ENCODE results near the gene PPP6R2.

Gene PPP6R2

DNA sequence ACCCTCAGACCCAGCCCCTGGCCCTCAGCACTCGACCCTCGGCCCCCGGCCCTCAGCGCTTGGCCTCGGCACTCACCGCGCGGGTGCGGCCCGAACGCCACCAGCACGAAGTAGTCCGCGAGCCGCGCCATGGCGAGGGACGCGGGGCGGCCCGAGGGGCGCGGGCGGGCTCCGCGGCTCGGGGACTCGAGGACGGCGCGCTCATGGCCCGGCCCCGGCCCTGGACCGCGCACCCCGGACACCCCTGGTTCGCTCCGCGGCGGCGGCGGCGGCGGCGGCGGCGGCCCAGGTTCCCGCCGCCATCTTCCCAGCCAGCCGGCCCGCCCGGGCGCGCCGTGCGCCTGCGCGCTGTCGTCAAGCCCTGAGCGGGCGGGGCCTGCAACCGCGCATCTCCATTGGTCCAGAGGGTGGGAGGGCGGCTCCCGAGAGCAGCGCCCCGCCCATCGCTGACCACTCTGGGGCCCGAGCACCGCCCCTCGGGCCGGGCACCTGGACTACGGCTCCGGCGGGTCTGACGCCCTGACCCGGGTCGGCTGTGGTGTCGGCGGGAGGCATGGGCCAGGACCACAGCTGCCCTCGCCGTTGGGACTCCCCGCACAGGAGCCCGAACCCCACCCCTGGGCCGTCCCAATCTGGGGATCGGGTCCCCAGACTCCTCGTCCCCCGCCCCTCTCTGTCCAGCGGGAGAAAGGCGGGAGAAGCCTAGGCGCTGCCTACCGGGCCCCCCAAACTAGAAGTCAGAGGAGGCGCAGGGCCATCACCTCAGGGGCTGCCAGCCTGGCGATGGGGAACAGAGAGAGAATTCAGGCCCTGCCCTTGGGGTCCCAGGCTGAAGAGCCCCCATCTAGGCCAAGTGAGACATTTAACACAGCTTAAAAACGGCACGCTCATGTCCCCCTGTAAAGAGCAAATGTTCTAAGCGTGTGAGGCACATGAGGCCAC lies 131.9 kb downstream of the PPP6R2 start, which contains the start of gene SBF1:
TSS of gene SBF1 (minus strand) at position 326 of the 942 bp plus-strand sequence. CDS start at position 131, 195 bp downstream.
- ChIA-PET CTCF (no interaction called here), POLR2A (no interaction called here)
- DNase-seq (ENCODE audit: extremely low spot score), result peak; percentile 100
- TF ChIP-seq, protein P1, sequence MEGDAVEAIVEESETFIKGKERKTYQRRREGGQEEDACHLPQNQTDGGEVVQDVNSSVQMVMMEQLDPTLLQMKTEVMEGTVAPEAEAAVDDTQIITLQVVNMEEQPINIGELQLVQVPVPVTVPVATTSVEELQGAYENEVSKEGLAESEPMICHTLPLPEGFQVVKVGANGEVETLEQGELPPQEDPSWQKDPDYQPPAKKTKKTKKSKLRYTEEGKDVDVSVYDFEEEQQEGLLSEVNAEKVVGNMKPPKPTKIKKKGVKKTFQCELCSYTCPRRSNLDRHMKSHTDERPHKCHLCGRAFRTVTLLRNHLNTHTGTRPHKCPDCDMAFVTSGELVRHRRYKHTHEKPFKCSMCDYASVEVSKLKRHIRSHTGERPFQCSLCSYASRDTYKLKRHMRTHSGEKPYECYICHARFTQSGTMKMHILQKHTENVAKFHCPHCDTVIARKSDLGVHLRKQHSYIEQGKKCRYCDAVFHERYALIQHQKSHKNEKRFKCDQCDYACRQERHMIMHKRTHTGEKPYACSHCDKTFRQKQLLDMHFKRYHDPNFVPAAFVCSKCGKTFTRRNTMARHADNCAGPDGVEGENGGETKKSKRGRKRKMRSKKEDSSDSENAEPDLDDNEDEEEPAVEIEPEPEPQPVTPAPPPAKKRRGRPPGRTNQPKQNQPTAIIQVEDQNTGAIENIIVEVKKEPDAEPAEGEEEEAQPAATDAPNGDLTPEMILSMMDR (IDR thresholded peaks at IDR 0.05; ENCODE audit: control extremely low read depth, extremely low read depth, low read depth, missing control alignments), result no peak

DNA sequence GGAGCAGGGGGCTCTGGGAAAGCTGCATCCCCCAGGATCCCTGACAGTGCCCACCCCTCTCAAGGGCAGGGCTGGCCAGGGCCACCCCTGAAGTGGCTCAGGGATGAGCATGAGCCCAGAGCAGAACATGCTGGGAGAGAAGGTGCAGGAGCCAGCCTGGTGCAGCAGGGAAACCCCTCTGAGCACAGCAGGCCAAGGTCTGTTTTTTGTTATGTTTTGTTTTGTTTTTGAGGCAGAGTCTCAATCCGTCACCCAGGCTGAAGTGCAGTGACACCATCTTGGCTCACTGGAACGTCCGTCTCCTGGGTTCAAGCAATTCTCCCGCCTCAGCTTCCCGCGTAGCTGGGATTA lies 132.5 kb downstream of the PPP6R2 start:
- POLR2A ChIA-PET, result no interaction called here
- CTCF ChIA-PET, result no interaction called here
- DNase-seq (ENCODE audit: extremely low spot score), result no peak
- TF ChIP-seq, protein P1 (IDR thresholded peaks at IDR 0.05; ENCODE audit: control extremely low read depth, extremely low read depth, low read depth, missing control alignments), result no peak

DNA sequence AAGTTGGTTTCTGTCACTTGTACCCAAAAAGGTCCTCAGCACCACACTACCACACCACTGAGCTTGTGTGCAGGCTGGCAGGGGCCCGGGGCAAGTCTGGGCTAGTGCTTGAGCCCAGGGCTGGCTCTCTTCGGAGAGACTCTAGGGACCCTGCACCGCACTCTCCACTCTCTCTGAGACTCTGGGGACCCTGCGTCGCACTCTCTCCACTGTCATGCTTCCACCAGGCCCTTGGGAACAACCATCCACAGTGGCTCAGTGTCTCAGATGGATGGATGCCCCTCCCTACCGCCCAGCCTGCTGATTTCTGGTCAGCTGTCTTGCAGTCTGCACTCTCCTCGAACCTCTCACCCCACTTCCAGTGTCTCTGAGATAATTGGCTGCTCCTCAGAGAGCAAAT lies 133.7 kb downstream of the PPP6R2 start:
- TF ChIP-seq, protein P1 (IDR thresholded peaks at IDR 0.05; ENCODE audit: control extremely low read depth, extremely low read depth, low read depth, missing control alignments), result no peak
- DNase-seq (ENCODE audit: extremely low spot score), result no peak
- ChIA-PET POLR2A (no interaction called here), CTCF (interaction anchor here (3.0 kb wide), 1 partner anchor 21 kb away, joined by 10 read pairs; no protein-coding TSS in a partner anchor)

DNA sequence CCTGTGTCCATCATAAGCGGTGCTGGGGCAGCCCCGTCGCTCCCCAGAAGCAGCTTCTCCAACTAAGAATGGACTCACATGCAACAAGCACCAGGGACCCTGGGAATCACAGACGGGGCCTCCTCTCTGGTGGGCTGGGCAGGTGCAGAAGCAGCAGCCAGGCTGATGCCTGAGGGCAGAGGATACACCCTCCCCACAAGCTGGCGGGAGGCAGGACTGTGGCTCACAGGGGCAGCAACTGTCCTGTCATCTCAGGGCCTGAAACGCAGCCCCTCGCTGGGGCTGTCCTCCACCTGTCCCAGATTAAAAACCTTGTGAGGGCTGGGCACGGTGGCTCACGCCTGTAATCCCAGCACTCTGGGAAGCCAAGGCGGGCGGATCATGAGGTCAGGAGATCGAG lies 134.8 kb downstream of the PPP6R2 start:
- ChIA-PET CTCF (interaction anchor here (3.0 kb wide), 1 partner anchor 20 kb away, joined by 10 read pairs; no protein-coding TSS in a partner anchor), POLR2A (no interaction called here)
- DNase-seq (ENCODE audit: extremely low spot score), result no peak
- TF ChIP-seq, protein P1 (IDR thresholded peaks at IDR 0.05; ENCODE audit: control extremely low read depth, extremely low read depth, low read depth, missing control alignments), result no peak

DNA sequence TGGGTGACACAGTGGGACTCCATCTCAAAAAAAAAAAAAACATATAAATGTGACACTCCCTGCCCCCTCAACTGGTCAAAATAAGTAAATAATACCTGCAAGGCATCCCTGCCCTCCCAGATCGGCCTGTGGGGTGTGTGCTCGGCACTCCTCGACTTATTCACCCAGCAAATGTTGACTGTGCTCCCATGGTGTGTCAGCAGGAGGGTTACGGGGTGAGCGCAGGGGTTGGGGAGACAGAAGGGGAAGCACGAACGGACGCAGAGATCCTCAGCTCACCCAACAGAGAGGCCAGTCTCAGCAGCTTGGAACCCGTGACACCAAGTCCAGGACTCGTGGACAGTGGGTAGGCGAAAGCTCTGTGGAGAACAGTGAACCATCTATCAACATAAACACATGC lies 136.6 kb downstream of the PPP6R2 start:
- ChIA-PET POLR2A (no interaction called here), CTCF (interaction anchor here (1.4 to 2.5 kb wide), 3 partner anchors 8 to 203 kb away, joined by 3 to 7 read pairs (median 6); no protein-coding TSS in a partner anchor)
- DNase-seq (ENCODE audit: extremely low spot score), result no peak
- TF ChIP-seq, protein P1 (IDR thresholded peaks at IDR 0.05; ENCODE audit: control extremely low read depth, extremely low read depth, low read depth, missing control alignments), result no peak

DNA sequence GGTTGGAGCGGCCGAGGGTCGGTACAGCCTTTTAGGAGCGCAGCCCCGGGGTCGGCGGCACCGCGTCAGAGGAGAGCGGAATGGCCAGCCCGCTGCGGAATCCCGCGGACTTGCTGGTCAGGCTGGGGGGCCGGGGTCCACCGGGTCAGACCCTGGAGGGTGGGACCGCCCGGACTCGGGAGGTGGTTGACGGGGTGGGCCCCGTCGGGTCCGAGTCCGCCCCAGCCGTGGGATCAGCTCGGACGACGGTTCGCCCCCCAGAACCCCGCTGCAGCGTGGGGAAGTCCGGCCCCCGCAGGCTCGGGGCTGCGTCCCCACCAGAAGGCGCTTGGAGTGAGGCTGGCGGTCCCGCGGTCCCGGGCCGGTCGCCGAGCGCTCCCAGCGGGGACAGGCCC lies 137.9 kb downstream of the PPP6R2 start:
- ChIA-PET CTCF (interaction anchor here (1.4 to 2.5 kb wide), 3 partner anchors 9 to 204 kb away, joined by 3 to 6 read pairs (median 3); no protein-coding TSS in a partner anchor), POLR2A (no interaction called here)
- TF ChIP-seq, protein P1 (IDR thresholded peaks at IDR 0.05; ENCODE audit: control extremely low read depth, extremely low read depth, low read depth, missing control alignments), result no peak
- no peak for DNase-seq (ENCODE audit: extremely low spot score)

Data from GM10248 (cell line).